ENCODE data around the gene USO1. TPM values are rescaled to one million over a fixed set of nuclear protein-coding genes. Genes with fewer than 3 reads are reported as not detected.

The USO1 gene

DNA sequence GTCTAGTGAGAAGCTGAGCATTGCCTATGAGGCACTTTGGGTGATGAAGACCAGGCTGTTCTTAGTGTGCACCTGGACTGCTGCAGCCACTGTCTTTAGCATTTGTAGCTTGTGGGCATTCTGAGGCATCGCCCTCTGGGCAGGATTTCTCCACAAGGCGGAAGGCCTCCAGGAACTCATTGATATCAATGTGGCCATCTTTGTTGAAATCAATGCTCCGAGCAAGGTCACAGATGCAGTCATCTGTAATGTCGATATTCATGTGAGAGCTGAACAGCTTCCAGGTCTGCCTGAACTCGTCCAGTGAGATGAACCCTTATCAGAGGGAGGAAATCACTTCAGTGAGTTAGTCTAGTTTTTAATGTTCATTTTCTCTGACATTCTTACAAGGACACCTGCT, 136.2 kb downstream of the USO1 start:
- no peak overlapping the region for H2BK120ac ChIP-seq (ENCODE audit: low read depth, low read length)
- H2BK12ac ChIP-seq (ENCODE audit: low read length in 2 of 2), result no peak overlapping the region
- peaks cover 3% of the 10 kb centered on the region for H3K9me3 ChIP-seq (ENCODE audit: control insufficient read depth, low read length)
- H4K8ac ChIP-seq (ENCODE audit: low read length), result no peak overlapping the region
- H3K4me2 ChIP-seq (ENCODE audit: low read length, poor library complexity, severe bottlenecking), result no peak overlapping the region
- H3K9ac ChIP-seq (ENCODE audit: low read length), result no peak overlapping the region
- DNase-seq, result no peak
- H3K4me3 ChIP-seq (ENCODE audit: insufficient read depth in 1 of 2, low read depth in 1 of 2, low read length in 2 of 2), result no peak overlapping the region
- no peak overlapping the region for H3K18ac ChIP-seq (ENCODE audit: low read depth in 1 of 2, low read length in 2 of 2)
- H2AFZ ChIP-seq (ENCODE audit: low read depth, low read length), result no peak overlapping the region
- H3K4me1 ChIP-seq (ENCODE audit: control insufficient read depth, insufficient read depth, low read depth, low read length), result no peaks in the 10 kb centered on the region
- no peak overlapping the region for H2BK5ac ChIP-seq (ENCODE audit: low read depth, low read length, poor library complexity, severe bottlenecking)
- H4K91ac ChIP-seq (ENCODE audit: low read length), result no peak overlapping the region
- H3K27ac ChIP-seq (ENCODE audit: low read length, poor library complexity, severe bottlenecking), result no peak overlapping the region
- H3K14ac ChIP-seq (ENCODE audit: low read length in 2 of 2), result no peak overlapping the region
- no peak overlapping the region for H3K23ac ChIP-seq (ENCODE audit: low read length in 2 of 2)
- WGBS, result 93% methylated on average over 5 of the region's 5 CpGs
- no peaks in the 10 kb centered on the region for H3K27me3 ChIP-seq (ENCODE audit: control insufficient read depth in 1 of 2, insufficient read depth in 1 of 2, low read length in 2 of 2)
- no peak overlapping the region for H2BK15ac ChIP-seq (ENCODE audit: low read depth, poor library complexity, severe bottlenecking)
- H2AK5ac ChIP-seq (ENCODE audit: low read length, severe bottlenecking), result no peak overlapping the region
- no peak overlapping the region for H3K4ac ChIP-seq (ENCODE audit: low read depth in 1 of 2, low read length in 2 of 2)
- no peaks in the 10 kb centered on the region for H3K79me1 ChIP-seq (replicated peaks; ENCODE audit: low read length, poor library complexity, severe bottlenecking)
- H3K36me3 ChIP-seq (ENCODE audit: control insufficient read depth in 1 of 2, insufficient read depth in 2 of 2, low read depth in 1 of 2, low read length in 2 of 2), result no peaks in the 10 kb centered on the region

Small RNAs within 50 kb of the gene (small RNA-seq; reads per million reads assigned to genes)
- gene RNU2-16P (ENCODE audit: low read depth), result not detected
